IPS-NIHi7 (cell line): Measurements from ENCODE around the gene PCBP2.
"Not testable (repeated sequence)": the region's sequence is repeated elsewhere in the genome, so short reads cannot be mapped to it uniquely, and the experiment has no call there.

Experiments used
- DNase-seq: peaks from one replicate; pipeline ENCODE4 v3.0.0; 2012; ENCODE audit warnings: mixed read lengths; ENCODE audit errors: extremely low spot score

PCBP2 gene

DNA sequence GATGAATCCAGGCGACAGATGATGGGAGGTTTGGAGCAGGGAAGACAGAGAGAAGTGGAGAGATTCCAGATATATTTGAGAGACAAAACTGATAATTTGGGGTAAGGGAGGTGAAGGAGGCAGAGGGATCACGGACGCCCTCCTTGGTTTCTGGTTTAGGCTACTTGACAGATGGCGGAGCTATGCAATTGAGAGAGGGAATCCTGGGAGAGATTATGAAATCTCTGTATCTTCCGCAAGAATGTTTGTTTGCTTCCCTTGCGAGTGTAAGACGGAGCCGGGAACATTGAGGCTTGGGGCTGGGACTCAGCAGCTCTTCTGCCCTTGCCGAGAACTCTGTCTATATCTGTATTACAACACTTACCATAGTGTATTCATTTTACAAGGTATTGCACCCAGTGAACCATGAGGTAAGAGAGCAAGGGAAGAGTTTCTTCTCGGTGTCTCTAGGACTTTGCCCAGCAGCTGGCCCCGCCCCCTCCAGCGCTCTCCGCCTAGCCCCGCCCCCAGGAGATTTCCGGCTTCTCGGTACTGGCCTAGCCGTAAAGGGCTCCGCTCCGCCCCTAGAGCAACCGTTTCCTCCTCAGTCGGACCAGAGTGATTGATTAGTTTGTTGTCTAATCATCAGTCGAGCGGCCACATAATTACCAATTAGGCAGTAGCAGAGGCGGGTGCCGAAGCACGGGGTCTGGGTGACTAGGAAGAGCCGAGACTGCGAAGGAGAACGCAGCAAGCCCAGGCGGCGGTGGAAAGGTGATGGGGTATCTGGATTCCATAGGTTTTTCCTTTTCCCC, 10.7 kb upstream of the PCBP2 start, which contains the start of gene PRR13:
TSS of gene PRR13 (plus strand) at position 695 of the 794 bp plus-strand sequence. CDS start 981 bp downstream, outside the sequence.
- peak; percentile 96 for DNase-seq

DNA sequence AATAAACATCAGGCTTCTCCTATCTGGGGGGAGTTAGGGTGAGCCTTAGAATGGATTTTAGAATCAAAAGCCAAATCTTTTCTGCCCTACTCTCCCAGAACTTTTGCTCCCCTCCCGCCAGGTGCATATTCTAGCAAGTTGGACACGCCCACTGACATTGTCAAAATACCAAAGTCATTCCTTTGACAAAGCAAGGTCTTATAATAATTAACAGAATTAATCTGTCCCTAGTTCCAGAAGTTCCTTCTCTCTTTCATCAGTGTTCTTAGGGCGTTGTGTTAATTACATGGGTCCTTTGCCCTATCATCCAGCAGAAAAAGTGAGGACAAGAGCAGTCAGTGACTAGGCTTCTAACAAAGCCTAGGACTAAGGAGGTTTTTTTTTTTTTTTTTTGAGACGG, 7.9 kb upstream of the PCBP2 start:
- no peak for DNase-seq

DNA sequence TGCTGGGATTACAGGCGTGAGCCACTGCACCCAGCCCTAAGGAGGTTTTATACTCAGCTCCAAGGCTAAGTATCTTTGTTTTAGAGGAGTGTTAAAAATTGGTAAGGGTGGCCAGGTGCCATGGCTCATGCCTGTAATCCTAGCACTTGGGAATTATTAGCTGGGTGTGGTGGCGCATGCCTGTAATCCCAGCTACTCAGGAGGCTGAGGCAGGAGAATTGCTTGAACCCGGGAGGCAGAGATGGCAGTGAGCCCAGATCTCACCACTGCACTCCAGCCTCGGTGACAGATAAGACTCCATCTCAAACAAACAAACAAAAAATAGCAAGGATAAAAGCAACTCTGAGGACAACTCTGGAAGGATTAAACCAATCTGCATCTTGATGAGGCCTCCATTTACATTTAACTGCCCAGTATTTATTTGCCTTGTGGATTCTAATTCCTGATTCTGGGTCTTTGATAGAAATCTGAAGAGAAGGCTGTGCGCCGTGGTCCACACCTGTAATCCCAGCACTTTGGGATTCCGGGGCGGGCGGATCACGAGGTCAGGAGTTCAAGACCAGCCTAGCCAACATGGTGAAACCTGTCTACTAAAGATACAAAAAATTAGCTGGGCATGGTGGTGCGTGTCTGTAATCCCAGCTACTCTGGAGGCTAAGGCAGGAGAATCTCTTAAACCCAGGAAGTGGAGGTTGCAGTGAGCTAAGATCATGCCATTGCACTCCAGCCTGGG, 7.1 kb upstream of the PCBP2 start:
- not testable (repeated sequence) for DNase-seq

DNA sequence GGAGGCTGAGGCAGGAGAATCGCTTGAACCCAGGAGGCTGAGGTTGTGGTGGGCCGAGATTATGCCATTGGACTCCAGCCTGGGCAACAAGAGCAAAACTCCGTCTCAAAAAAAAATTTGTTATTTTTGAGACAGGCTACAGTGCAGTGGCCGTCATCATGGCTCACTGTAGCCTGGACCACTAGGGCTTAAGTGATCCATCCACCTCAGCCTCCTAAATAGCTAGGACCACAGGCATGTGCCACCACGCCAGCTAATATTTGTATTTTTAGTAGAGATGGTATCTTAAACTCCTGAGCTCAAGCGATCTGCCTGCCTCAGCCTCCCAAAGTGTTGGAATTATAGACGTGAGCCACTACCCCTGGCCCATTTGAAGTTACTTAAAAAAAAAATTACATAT, 966 bp upstream of the PCBP2 start:
- no peak for DNase-seq

DNA sequence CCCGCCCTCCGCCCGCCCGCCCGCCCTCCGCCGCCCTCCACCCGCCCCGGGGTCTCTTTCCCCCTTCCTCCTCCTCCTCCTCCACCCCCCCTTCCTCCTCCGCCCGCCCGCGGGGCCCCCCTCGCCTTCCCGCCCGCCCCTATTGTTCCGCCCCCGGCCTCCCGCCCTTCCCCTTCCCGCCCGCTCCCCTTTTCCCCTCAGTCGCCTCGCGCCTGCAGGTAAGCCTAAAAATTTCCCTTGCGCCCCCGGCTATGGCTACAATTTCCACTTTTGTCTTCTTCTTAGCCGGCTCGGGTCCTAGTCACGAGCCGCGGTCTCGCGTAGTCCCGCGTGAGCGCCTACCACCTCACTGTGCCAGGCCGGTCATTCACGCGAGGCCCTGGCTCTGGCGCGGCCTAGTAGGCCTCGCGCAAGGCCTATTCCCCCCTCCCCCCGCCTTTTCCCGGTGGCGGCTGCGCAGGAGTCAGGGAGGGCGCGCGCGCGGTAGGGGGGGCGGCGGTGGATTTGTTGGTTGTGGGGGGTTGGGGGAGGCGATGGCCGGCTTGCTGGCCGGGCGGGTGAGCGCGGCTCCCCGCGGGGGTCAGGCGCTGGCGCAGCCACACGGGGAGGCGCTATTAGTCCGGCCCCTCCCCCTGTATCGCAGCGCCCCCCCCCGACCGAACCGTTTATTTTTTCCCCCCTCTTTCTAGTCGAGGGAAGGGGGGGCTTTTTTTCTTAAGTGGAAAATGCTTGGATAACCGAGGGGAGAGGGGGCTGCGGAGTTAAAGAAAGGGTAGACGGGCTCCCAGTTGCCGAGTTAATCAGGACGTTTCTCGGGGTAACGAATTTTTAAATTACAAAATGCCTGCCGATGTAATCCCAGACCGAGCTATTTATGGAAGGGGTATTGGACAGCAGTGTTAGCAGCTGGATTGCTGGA, 516 bp downstream of the PCBP2 start:
- peak; percentile 85 for DNase-seq

DNA sequence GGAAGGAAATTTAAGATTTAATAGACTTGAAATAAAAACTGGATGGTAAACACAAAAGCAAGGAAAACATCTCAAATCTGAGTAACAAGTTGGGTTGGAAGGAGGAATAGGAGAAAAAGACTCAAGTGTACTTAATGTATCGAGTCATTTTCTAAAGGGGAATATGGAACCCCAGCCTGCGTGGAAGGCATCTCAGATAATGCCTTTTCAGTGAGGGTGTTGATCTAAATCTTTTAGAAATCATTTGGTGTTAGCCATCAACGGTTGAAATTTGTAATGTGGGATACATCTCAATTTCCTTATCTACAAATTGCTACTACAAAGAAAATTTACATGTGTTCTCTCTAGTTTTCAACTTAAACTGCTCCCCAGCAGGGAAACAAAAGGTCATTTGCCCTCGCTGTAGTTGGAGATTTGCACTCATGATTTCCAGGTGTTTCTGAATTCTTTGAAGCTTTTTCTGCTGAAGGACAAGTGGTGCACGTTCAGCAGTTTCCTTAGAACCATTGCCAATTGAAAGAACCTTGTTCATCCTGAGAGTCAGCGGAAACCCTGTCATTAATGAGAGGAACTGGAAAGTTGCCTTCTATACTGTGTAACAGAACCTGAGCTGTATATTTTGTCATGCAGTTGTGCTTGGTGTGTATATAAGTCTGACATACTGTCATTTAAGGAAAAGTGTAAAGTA, 2.2 kb downstream of the PCBP2 start:
- DNase-seq, result no peak

DNA sequence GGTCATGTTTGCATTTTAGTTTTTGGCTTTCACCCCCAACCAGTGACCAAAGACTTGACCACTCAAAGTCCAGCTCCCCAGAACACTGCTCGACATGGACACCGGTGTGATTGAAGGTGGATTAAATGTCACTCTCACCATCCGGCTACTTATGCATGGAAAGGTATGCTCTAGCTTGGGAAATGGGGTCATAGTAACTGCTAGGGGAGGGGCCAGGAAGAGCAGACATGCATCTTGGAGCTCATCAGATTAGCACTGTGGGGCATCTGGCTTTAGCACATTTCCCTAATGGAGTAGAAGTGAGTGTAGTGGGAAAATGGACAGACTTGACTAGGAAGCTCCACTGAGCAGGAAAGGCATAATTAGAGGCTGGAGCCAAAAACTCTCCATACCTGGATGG, 2.8 kb downstream of the PCBP2 start:
- DNase-seq, result no peak

DNA sequence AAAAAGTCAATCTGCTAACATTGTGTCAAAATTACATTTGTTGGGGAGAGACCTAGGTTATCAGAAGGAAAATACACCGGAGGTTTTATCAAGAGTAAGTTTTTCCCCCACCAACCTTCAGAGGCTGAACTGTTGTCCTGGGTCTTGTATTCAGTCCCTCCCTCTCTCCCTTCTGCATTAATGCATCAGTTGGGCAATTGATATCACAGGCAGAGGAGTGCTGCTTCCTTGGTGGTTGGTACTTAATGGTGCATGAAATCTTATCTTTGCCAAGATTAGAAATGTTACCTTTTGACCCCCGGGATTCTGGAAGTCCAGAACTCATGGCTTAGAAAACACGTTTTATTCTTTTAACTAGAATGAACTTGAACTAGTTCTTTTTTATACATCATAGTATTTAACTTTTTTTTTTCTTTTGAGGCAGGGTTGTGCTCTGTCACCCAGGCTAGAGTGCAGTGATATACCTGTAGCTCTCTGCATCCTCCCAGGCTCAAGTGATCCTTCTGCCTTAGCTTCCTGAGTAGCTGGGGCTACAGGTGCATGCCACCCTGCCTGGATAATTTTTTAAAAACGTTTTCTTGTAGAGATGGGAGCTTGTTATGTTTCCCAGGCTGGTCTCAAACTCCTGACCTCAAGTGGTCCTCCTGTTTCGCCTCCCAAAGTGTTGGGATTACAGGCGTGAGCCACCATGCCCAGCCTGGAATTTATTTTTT, 4.9 kb downstream of the PCBP2 start:
- no peak for DNase-seq

DNA sequence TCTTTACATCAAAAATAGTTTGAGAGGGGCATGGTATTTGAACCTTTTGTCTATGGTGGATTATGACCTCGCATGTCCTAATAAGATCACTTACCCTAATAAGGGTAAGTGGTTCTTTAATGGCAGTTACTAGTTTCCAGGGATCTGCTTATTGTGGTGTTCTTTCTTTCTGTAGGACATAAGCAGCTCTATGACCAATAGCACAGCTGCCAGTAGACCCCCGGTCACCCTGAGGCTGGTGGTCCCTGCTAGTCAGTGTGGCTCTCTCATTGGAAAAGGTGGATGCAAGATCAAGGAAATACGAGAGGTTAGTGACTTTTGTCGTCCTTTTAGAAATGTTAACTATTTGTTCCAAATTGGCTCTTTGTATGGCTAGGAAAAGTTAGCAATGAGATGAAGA, 7.2 kb downstream of the PCBP2 start:
- DNase-seq, result no peak

DNA sequence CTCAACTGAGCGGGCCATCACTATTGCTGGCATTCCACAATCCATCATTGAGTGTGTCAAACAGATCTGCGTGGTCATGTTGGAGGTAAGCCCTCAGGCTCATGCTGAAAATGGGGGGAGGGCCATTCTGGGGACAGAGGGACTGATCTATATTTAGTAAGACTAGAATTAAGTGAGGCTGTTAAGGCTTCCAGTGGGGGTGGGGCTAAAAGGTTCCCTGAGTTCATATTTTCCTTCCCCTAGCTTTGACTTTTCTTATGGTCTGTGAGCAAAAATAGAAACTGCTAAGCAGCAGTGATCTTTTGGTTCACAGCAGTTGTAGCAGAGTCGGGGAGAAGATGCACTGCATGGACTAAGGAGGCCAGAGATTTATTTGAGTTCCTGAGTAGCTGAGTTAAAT, 9.2 kb downstream of the PCBP2 start:
- DNase-seq, result no peak

DNA sequence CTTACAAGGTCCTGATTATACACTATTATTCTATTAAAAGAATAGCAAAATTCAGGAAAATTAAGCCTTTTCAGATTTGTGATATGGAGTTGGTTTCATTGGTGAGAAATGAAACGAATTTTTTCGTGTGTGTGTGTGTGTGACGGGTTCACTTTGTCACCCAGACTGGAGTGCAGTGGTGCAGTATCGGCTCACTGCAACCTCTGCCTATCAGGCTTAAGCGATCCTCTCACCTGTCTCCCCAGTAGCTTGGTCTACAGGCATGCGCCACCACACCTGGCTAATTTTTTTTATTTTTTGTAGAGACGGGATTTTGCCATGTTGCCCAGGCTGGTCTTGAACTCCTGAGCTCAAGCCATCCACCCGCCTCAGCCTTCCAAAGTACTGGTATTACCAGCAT, 9.7 kb downstream of the PCBP2 start:
- DNase-seq, result no peak

DNA sequence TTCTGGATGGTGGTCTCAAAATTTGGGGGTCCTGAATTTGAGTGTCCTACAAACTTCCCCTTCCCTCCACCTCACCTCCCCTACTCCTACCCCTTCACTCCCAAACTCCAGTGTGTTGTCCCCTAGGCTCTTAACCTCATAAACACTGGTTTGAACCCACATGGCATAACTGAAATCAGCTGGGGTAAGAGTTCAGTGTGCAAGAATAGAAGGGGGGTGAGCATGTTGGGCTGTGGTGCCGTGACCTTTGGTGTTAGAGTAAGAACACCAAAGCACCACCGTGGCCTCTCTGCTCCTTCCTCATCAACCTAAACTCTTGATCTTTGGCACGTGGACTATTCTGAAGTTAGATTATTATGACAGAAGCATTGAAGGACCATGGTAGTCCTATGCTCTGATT, 11.0 kb downstream of the PCBP2 start:
- no peak for DNase-seq

DNA sequence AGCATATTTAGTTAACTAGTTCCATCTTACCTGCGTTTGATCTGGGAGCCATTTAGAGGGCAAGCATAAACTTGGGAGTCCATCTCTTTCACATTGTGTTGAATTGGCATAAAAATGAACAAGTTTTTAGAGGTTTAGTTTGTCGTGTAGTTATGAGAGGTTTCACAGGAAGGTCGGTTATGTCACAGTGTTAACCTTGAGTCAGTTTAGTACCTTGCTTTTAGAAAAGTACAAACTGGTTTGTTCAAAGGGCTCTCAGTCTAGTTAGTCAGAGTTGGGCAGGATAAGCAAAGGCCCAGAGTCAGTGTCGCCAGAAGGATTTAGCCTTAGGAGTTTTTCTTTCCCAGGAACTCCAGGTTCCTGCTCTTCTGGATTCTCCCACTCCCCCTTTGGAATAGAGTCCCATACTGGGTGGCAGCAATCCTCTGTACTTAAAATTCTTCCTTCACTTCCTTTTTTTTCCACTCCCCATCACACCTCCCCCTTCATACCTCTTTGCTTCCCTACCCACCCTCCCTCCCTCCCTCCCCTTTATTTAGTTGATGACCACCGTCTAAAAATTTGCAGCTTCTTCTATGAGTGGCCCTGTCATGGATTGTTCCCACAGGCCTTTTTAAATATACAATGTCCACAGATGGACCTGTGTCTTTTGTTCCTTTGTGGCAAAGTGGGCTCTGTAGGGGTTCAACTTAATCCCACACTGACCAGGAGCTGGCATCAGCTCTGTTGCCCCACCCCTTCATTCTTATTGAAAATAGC, 12.1 kb downstream of the PCBP2 start:
- DNase-seq, result no peak

DNA sequence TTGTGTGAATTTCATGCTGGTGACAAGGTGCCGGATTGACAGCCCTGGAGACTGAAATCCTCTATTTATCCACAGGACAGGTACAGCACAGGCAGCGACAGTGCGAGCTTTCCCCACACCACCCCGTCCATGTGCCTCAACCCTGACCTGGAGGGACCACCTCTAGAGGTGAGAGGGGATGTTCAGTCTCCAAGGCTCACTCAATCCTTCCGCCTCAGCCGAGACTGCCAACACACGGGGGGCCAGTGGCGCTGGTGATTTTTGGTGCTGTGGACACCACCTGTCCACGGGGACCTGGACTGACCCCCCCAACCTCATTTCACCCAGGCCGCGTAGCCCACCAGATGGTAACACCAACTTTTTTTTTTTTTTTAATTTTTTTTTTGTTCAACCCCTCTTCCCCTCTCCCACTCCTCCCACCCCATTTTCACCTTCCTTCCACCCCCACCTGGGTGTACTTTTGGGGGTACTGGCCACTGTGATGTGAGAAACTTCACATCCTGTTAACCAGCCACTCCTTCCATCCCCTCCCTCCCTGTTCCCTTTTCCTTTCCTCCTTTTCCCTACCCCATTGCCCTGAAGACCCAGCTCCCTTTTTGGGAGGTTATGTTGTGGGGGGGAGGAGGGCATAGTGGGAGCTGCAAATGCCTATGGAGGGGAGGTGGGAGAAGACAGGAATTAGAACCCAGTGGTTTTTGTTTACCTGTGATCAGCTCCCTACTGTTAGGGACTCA, 12.9 kb downstream of the PCBP2 start:
- DNase-seq, result no peak

DNA sequence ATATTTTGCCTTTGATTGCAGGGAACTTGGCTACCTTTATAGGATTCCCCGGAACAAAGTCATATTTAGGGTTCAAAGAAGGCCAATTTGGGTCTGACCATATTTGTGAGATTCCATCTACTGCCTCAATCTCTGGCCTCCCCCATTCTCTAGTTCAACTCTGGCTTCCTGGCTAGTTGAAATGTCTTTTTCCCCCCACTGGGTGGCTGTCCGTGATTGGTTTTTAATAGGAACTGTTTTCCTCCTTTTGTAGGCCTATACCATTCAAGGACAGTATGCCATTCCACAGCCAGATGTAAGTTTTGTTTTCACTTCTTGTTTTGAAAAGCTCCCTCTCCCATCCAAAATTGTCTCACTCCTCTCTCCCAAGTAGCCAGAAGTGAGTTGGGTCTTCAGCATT, 13.8 kb downstream of the PCBP2 start:
- DNase-seq, result no peak

DNA sequence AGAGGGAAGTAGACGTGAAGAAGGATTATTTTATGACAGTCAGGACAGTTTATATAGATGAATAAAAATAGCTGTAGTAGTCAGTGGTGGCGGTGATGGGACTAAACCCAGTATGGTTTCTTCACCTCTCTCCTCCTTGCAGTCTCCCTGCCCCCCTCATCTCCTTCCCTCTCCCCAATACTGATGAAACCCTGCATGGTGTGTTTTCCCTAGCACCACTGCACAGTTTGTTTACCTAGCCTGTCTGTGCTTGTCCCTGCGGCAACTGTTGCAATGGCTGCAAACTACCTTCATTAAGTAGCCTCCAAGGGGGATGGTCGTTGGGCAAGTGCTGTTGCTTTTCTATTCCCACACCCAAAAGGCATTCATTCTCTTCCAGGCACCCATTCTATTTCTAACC, 14.7 kb downstream of the PCBP2 start:
- DNase-seq, result no peak

DNA sequence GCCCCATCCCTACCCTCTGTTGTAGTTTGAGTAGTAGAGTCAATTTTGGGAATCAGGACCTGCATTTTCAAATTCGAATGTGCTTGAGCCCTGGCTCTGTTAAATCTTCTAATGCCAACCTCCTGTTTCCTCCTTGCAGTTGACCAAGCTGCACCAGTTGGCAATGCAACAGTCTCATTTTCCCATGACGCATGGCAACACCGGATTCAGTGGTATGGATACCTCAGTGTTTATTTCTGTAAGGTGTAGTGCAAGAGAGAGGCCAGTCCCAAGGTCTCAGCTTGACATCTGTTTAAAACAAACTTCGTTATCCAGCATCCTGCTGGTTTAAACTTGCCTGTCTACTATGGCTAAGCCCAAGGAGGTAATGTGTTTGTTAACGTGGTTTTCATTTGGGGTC, 15.2 kb downstream of the PCBP2 start:
- no peak for DNase-seq

DNA sequence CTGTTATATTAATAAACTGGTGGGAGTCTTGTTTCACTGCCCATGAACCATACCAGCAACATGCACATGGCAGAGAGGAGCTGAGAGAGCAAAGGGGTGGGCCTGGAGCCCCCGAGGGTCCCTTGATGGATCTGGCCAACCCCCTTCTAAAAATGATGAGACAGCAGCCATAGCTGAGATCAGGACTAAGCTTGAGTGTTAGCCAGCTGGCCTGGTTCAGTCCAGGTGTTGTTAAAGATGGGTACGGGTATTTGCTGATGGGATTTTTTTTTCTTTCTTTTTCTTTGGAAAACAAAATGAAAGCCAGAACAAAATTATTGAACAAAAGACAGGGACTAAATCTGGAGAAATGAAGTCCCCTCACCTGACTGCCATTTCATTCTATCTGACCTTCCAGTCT, 16.0 kb downstream of the PCBP2 start:
- no peak for DNase-seq

DNA sequence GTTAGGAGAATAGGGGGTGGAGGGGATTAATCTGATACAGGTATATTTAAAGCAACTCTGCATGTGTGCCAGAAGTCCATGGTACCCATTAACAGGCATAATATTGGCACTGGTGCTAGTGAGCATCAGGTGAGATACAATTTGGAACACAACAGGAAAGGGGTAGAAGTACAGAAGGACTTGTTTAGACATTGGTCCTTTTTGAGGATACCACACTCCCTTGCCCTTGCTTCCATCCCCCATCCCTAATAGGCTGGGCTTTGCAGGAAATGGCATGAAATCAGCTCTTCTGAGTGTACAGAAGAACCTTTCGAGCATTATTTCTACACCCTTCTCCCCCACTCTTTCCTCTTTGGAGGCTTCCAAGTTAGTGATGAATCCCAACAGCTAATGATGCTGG, 16.4 kb downstream of the PCBP2 start:
- DNase-seq, result no peak
